Trophoblast cell (in vitro differentiated cells and primary cell): Measurements from ENCODE around the gene NPLOC4.
A peak's percentile ranks its signal among the peaks of the same experiment; 100 is the strongest.

Source experiments
- DNase-seq, 2 donors: peaks; one replicate each; pipeline ENCODE4 v3.0.0-alpha.2; 2016
- H2AFZ ChIP-seq: 2 replicates; pipeline ENCODE4 v1.6.1; 2013; ENCODE audit warnings: low read length, moderate library complexity, mild to moderate bottlenecking; ENCODE audit not compliant: insufficient read depth, poor library complexity
- H2AK5ac ChIP-seq: 2 replicates; pipeline ENCODE4 v1.6.1; 2013; ENCODE audit warnings: mild to moderate bottlenecking, low read length
- H2BK120ac ChIP-seq: 2 replicates; pipeline ENCODE4 v1.6.1; 2013; ENCODE audit warnings: low read length, mild to moderate bottlenecking, moderate library complexity; ENCODE audit not compliant: insufficient read depth, poor library complexity
- H2BK12ac ChIP-seq: 2 replicates; pipeline ENCODE4 v1.6.1; 2013; ENCODE audit warnings: mild to moderate bottlenecking, low read length, moderate library complexity
- H2BK5ac ChIP-seq: 2 replicates; pipeline ENCODE4 v1.6.1; 2013; ENCODE audit warnings: low read length, low read depth, moderate library complexity, mild to moderate bottlenecking; ENCODE audit not compliant: poor library complexity
- H3K14ac ChIP-seq: 2 replicates; pipeline ENCODE4 v1.6.1; 2013; ENCODE audit warnings: mild to moderate bottlenecking, low read length
- H3K18ac ChIP-seq: 2 replicates; pipeline ENCODE4 v1.6.1; 2013; ENCODE audit warnings: mild to moderate bottlenecking, low read length
- H3K23ac ChIP-seq: 2 replicates; pipeline ENCODE4 v1.6.1; 2013; ENCODE audit warnings: low read length
- H3K27ac ChIP-seq: 2 replicates; pipeline ENCODE4 v1.5.1; 2013; ENCODE audit warnings: low read depth, mild to moderate bottlenecking, inconsistent platforms, low read length, moderate library complexity
- H3K27me3 ChIP-seq: 2 replicates; pipeline ENCODE4 v1.6.1; 2013; ENCODE audit warnings: inconsistent platforms, mild to moderate bottlenecking, low read length, moderate library complexity; ENCODE audit not compliant: insufficient read depth
- H3K36me3 ChIP-seq, 2 experiments: 1 replicate in 1 of 2; 2 replicates in 1 of 2; pipeline ENCODE4 v1.6.1; 2013; ENCODE audit warnings: low read length in 2 of 2, mild to moderate bottlenecking in 2 of 2, moderate library complexity in 1 of 2; ENCODE audit not compliant: insufficient read depth in 2 of 2, control insufficient read depth in 1 of 2
- H3K4ac ChIP-seq: 2 replicates; pipeline ENCODE4 v1.6.1; 2013; ENCODE audit warnings: low read depth, mild to moderate bottlenecking, low read length, moderate library complexity
- H3K4me1 ChIP-seq, 2 experiments: 1 replicate in 1 of 2; 2 replicates in 1 of 2; pipeline ENCODE4 v1.6.1; 2013; ENCODE audit warnings: low read length in 2 of 2, mild to moderate bottlenecking in 2 of 2, moderate library complexity in 1 of 2; ENCODE audit not compliant: insufficient read depth in 2 of 2, control insufficient read depth in 1 of 2
- H3K4me2 ChIP-seq: 2 replicates; pipeline ENCODE4 v1.6.1; 2013; ENCODE audit warnings: inconsistent platforms, mild to moderate bottlenecking, low read length, moderate library complexity
- H3K4me3 ChIP-seq: 2 replicates; pipeline ENCODE4 v1.5.1; 2013; ENCODE audit warnings: mild to moderate bottlenecking, low read depth, low read length, inconsistent platforms
- H3K79me1 ChIP-seq: one replicate; pipeline ENCODE4 v1.6.1; 2013; ENCODE audit warnings: low read length
- H3K79me2 ChIP-seq: 2 replicates; pipeline ENCODE4 v1.6.1; 2013; ENCODE audit warnings: low read length, mild to moderate bottlenecking; ENCODE audit not compliant: control insufficient read depth, insufficient read depth, poor library complexity
- H3K9ac ChIP-seq: 2 replicates; pipeline ENCODE4 v1.6.1; 2013; ENCODE audit warnings: mild to moderate bottlenecking, low read length
- H3K9me3 ChIP-seq: 2 replicates; pipeline ENCODE4 v1.6.1; 2013; ENCODE audit warnings: low read depth, mild to moderate bottlenecking, control low read depth, inconsistent platforms, low read length; ENCODE audit not compliant: insufficient read depth
- H4K12ac ChIP-seq: 2 replicates; pipeline ENCODE4 v1.6.1; 2013; ENCODE audit warnings: low read depth, mild to moderate bottlenecking, low read length, moderate library complexity
- H4K8ac ChIP-seq: 2 replicates; pipeline ENCODE4 v1.6.1; 2013; ENCODE audit warnings: low read depth, mild to moderate bottlenecking, low read length, moderate library complexity
- H4K91ac ChIP-seq: one replicate; pipeline ENCODE4 v1.6.1; 2013; ENCODE audit warnings: low read depth, mild to moderate bottlenecking, low read length, moderate library complexity
- WGBS: extraction: QIAGEN DNeasy Blood & Tissue Kit; methylation state at CpG from one replicate; pipeline ENCODE4 v1.1.7; 2013; ENCODE audit warnings: missing lambda C conversion rate; ENCODE audit not compliant: insufficient read length, insufficient coverage; ENCODE audit errors: extremely low coverage; 5-methylcytosine and 5-hydroxymethylcytosine counted together

The NPLOC4 gene

DNA sequence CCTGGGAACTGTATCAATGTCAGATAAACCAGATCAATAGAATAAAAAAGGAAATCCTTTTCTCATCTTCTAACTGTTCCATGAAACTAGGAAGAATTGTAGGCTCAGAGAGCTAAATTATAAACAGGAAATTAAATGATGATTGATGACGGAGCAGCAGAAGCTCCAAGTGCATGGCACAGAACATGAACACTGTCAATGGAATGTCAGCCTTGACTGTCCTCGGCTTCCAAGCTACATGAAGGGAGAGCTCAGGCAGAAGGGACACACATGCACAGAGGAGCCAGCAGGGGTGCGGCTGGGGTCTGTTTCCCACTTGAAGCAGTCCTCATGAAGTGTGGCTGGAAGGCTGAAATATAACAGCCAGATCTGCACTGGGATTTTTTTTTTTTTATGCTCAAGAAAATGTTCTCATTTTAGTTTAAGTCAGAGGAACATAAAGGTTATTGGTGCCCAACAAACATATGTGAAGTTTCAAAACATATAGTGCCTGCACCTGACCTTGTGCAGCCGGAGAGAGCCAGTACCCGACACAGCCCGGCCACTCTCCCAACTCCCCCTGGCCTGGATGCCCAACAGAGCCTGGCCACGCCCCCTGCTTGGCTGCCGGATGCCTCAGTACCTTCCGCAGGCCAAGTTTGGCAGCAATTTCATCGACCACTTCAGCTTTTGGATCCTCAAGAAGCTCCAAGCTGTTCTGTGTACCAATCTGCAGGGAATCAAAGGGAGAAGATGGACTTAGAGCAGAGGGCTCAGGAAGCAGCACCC, 37.0 kb downstream of the NPLOC4 start:
- H3K36me3 ChIP-seq: peaks cover 48 to 64% of the 10 kb centered on the region in 2 experiments
- no peaks in the 10 kb centered on the region for H3K79me1 ChIP-seq
- no peak overlapping the region for H2BK5ac ChIP-seq
- WGBS: no CpG with 5 or more reads among the region's 10 CpGs
- H3K79me2 ChIP-seq: no peaks in the 10 kb centered on the region
- H3K4ac ChIP-seq: no peak overlapping the region
- H2BK120ac ChIP-seq: no peak overlapping the region
- H3K4me2 ChIP-seq: no peak overlapping the region
- H4K8ac ChIP-seq: no peak overlapping the region
- H3K9me3 ChIP-seq: no peaks in the 10 kb centered on the region
- H3K4me1 ChIP-seq: no peaks in the 10 kb centered on the region
- no peak overlapping the region for H3K9ac ChIP-seq
- no peak overlapping the region for H3K23ac ChIP-seq
- no peak overlapping the region for H2BK12ac ChIP-seq
- H3K27ac ChIP-seq: no peak overlapping the region
- no peak overlapping the region for H2AK5ac ChIP-seq
- no peak overlapping the region for H3K14ac ChIP-seq
- DNase-seq: no peak
- no peak overlapping the region for H4K12ac ChIP-seq
- no peak overlapping the region for H3K4me3 ChIP-seq
- H3K18ac ChIP-seq: no peak overlapping the region
- no peak overlapping the region for H4K91ac ChIP-seq
- H3K27me3 ChIP-seq: no peaks in the 10 kb centered on the region
- no peak overlapping the region for H2AFZ ChIP-seq

DNA sequence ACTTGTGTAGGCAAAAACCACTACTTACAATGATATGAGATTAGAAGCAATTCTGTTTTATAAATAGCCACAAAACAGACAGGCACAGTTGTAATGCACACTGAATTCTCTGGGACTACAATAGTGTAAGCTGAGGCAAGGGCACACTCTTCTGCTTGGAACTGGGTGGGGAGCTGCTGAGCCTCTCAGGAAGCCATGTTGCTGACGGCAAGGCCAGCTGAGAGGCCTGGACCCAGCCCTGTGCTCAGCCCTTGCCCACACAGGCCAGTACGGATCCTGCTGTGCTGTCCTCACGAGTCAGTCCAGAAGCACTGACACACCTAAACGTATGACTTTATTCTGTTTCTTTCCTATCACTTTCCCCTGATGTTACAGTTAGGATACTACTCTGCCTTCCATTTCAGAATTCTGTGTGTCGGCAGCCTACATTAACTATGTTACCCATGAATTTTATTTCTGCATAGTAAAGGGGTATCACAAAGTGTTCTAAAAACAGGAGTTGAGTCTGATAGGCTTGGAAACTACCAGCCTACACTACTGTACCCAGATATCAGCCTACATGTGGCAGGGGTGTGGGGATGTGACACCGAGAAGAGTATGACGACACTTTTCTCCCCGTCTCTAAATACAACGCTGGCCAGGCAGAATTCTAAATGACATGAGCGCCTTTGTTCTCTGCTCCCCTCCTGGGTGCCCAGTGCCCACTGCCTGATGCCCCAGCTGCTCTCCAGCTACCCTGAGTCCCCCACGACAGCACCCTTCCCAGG, 43.6 kb downstream of the NPLOC4 start:
- Histone ChIP-seq H2BK5ac (no peak overlapping the region), H3K4ac (no peak overlapping the region), H3K27me3 (no peaks in the 10 kb centered on the region), H3K36me3 (peaks cover 61 to 70% of the 10 kb centered on the region in 2 experiments), H3K79me2 (no peaks in the 10 kb centered on the region), H3K9ac (no peak overlapping the region), H4K12ac (no peak overlapping the region), H2BK120ac (no peak overlapping the region), H3K4me2 (no peak overlapping the region), H2BK12ac (no peak overlapping the region), H3K23ac (no peak overlapping the region), H3K4me3 (no peak overlapping the region), H3K4me1 (no peaks in the 10 kb centered on the region), H4K8ac (no peak overlapping the region), H3K79me1 (no peaks in the 10 kb centered on the region), H3K14ac (no peak overlapping the region), H3K18ac (peak overlapping the region; percentile 23), H3K9me3 (no peaks in the 10 kb centered on the region), H2AK5ac (no peak overlapping the region), H3K27ac (no peak overlapping the region), H4K91ac (no peak overlapping the region), H2AFZ (no peak overlapping the region)
- no CpG with 5 or more reads among the region's 11 CpGs for WGBS
- DNase-seq: no peak

DNA sequence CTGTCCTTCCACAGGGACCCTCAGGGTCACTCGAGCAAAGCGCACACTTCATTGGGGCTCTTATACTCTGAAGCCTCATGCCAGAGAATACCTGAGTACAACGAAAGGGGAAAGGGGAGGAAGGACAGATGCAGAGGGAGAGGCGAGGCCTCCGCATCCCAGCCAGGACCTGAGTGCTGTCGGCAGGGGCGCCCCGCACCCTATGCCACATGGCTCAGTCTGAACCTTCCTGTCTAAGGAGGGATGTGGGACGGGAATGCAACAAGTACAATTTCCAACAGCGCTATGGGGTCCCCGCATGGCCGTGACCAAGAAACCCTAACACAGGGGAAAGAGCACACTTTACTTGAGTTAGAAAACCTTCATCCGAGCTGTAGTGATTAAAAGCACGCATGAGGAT, 44.9 kb downstream of the NPLOC4 start:
- no CpG with 5 or more reads among the region's 14 CpGs for WGBS
- no peak overlapping the region for H2BK12ac ChIP-seq
- H2BK5ac ChIP-seq: no peak overlapping the region
- no peaks in the 10 kb centered on the region for H3K9me3 ChIP-seq
- no peak overlapping the region for H2BK120ac ChIP-seq
- H3K4me2 ChIP-seq: no peak overlapping the region
- H3K27ac ChIP-seq: no peak overlapping the region
- H3K27me3 ChIP-seq: no peaks in the 10 kb centered on the region
- no peak overlapping the region for H2AFZ ChIP-seq
- no peak overlapping the region for H4K8ac ChIP-seq
- no peaks in the 10 kb centered on the region for H3K4me1 ChIP-seq
- no peak overlapping the region for H3K23ac ChIP-seq
- no peak overlapping the region for H3K14ac ChIP-seq
- no peak overlapping the region for H3K4ac ChIP-seq
- no peaks in the 10 kb centered on the region for H3K79me2 ChIP-seq
- H3K18ac ChIP-seq: no peak overlapping the region
- no peak for DNase-seq
- H3K9ac ChIP-seq: no peak overlapping the region
- no peak overlapping the region for H4K12ac ChIP-seq
- H2AK5ac ChIP-seq: no peak overlapping the region
- H3K36me3 ChIP-seq: peaks cover 59 to 69% of the 10 kb centered on the region in 2 experiments
- no peak overlapping the region for H4K91ac ChIP-seq
- no peaks in the 10 kb centered on the region for H3K79me1 ChIP-seq
- H3K4me3 ChIP-seq: no peak overlapping the region

DNA sequence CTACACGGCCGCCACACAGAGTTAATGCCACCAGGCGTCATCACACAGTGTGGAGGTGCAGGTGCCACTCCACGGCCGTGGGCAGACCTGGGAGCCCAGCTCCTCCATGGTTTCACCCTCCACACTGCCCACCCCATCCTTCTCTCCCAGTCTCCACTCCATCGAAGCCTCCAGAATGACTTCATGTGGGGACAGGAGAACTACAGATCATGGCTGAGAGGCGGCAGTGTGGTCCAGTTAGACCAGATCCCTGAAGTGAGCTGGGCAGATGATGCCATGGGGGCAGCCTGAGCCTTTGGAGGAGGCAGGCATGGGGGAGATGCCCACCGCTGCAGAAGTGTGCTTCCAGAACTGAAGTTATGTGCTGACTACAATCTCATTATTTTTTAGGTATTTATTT, 46.8 kb downstream of the NPLOC4 start:
- no peak overlapping the region for H2BK12ac ChIP-seq
- H3K14ac ChIP-seq: no peak overlapping the region
- H3K27ac ChIP-seq: no peak overlapping the region
- no peak overlapping the region for H2AFZ ChIP-seq
- peaks cover 65 to 74% of the 10 kb centered on the region in 2 experiments for H3K36me3 ChIP-seq
- no peak overlapping the region for H3K4me3 ChIP-seq
- H3K18ac ChIP-seq: no peak overlapping the region
- no peak overlapping the region for H3K9ac ChIP-seq
- H3K79me2 ChIP-seq: no peaks in the 10 kb centered on the region
- H2AK5ac ChIP-seq: no peak overlapping the region
- H3K4me2 ChIP-seq: no peak overlapping the region
- peaks cover 5 to 11% of the 10 kb centered on the region in 2 experiments for H3K4me1 ChIP-seq
- no peak overlapping the region for H3K4ac ChIP-seq
- no peak overlapping the region for H4K8ac ChIP-seq
- no peak for DNase-seq
- no peaks in the 10 kb centered on the region for H3K79me1 ChIP-seq
- no CpG with 5 or more reads among the region's 8 CpGs for WGBS
- H3K23ac ChIP-seq: no peak overlapping the region
- H4K12ac ChIP-seq: no peak overlapping the region
- H4K91ac ChIP-seq: no peak overlapping the region
- H3K9me3 ChIP-seq: no peaks in the 10 kb centered on the region
- no peak overlapping the region for H2BK5ac ChIP-seq
- H2BK120ac ChIP-seq: no peak overlapping the region
- H3K27me3 ChIP-seq: no peaks in the 10 kb centered on the region
